Measurements from ENCODE around the gene TPH1.
"Not testable (repeated sequence)": the region's sequence is repeated elsewhere in the genome, so short reads cannot be mapped to it uniquely, and the experiment has no call there.

The TPH1 gene

GRCh38 chr11:18001191-18001590 is 44.9 kb downstream of the TPH1 start:
- no peak overlapping the region for H3K4me3 ChIP-seq (ENCODE audit: low read depth, low read length)
- no peak for DNase-seq (ENCODE audit: low read depth)
- no peak for TF ChIP-seq CTCF (IDR thresholded peaks at IDR 0.05; ENCODE audit: insufficient read depth, low read depth, low read length, missing control alignments)

GRCh38 chr11:18000760-18001159 is 45.3 kb downstream of the TPH1 start:
- no peak overlapping the region for H3K4me3 ChIP-seq (ENCODE audit: low read depth, low read length)
- no peak for TF ChIP-seq CTCF (IDR thresholded peaks at IDR 0.05; ENCODE audit: insufficient read depth, low read depth, low read length, missing control alignments)
- no peak for DNase-seq (ENCODE audit: low read depth)

GRCh38 chr11:18000128-18000527 is 45.9 kb downstream of the TPH1 start:
- not testable (repeated sequence) for DNase-seq (ENCODE audit: low read depth); H3K4me3 ChIP-seq (ENCODE audit: low read depth, low read length)

Data from GM12865 (cell line).